DMS 273 (cell line): ENCODE measurements around the gene POLR3A.
A peak's percentile ranks its signal among the peaks of the same experiment; 100 is the strongest.

Experiments
- DNase-seq: peaks from one replicate; lab custom pipeline; 2025; ENCODE audit not compliant: unreplicated experiment; lab: John Stamatoyannopoulos, UW

Gene POLR3A

DNA sequence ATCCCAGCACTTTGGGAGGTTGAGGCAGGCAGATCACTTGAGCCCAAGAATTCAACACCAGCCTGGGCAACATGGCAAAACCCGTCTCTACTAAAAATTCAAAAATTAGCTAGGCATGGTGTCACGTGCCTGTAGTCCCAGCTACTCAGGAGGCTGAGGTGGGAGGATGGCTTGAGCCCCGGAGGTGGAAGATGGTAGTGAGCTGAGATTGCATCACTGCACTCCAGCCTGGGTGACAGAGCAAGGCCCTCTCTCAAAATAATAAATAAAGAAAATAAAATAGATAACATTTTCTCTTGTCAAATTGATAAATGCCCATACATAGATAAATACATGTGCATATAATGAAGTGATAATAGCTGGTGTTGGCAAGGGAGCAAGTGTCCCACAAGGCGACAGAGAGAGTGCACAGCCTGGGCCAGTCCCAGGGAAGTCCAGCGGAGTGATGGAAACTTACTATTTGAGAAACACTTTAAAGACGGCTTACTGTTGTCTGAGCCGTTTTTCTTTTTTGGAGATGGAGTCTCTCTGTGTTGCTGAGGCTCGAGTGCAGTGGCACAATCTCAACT, 69.3 kb downstream of the POLR3A start:
- DNase-seq, result no peak

DNA sequence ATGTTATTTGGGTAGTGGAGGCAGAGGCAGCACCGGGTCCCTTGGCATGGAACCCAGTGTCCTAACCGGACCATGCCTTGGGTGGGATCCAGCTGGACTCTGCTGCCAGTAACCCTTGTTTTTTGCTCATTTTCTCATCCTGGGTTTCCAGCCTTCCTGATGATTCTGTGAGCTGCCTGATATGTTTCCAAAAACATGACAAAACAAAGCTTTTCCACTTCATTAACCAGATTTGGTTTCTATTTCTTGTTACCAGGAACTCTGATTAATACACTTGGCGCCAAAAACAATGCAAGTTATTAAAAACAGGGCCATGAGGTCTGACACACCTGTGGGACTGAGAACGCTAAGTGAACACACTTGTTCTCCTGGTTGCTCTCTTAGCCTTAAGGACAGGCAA, 69.9 kb downstream of the POLR3A start:
- DNase-seq, result no peak

DNA sequence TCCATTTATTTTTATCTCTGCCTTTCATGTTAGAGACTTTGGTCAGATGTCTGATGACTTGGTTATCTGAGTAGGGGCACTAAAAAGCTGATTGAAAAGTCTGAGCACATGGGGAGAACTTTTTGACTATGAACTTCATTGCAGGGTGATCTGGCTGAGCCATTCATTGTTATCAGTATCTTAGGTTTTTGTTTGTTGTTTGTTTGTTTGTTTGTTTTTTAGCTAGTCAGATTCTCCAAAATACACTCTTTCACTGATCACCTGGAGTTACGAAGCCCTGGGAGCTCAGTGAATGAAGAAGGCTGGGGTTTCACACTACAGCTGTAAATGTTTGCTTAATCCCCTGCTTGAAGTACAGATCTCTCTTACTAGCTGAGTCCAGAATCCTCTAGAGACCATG, 74.2 kb downstream of the POLR3A start:
- no peak for DNase-seq

DNA sequence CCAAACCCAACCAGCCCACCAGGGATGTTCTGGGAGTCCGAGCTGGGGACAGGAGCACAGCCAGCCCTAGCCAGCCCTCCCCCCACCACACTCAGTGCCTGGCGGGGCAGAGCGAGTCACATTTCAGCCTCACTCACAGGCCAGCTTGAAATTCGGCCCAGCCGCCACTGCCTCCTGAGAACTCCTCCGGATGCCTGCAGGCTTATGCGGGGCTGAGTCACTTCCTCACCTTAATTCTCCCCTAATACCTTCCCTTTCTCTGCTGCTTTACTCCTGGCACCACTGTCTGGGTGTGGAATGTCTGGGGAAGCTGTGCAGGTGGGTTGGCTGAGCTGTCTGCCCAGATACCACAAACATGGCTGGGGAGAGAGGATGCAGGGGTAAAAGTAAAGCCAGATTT, 80.1 kb downstream of the POLR3A start:
- peak; percentile 46 for DNase-seq

DNA sequence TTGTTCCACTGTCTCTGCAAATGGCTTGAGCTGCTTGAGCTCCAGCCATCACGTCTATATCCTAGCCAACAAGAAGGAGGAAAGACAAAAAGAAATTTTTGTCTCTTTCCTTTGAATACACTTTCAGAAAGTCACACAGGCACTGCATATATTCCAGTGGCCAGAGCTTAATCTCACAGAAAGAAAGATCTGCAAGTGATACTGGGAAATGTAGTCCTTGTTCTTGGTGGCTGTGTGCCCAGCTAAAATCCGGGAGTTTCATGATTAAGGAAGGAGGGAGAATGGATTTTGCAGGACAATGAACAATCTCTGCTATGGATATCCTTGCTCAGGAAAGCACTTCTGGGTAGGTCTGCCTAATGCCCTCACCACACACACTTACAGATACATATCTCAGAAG, 83.2 kb downstream of the POLR3A start:
- DNase-seq, result no peak

DNA sequence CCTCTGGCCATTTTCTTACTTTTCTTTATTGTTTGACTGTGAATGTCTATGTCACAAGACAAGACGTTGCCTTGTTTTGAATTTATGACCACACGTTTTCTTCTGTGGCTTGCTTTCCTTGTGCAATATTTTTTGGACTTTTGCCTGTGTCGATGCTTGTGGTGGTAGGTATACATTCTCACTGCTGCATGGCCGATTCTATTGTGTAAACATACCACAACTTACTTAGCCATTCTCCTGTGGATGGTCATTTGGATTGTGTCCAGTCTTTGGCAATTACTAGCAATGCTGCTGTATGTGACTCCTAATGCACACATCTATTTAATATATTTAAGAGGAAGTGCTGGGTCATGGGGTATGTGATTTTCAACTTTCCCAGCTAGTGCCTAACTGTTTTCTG, 84.8 kb downstream of the POLR3A start:
- no peak for DNase-seq

DNA sequence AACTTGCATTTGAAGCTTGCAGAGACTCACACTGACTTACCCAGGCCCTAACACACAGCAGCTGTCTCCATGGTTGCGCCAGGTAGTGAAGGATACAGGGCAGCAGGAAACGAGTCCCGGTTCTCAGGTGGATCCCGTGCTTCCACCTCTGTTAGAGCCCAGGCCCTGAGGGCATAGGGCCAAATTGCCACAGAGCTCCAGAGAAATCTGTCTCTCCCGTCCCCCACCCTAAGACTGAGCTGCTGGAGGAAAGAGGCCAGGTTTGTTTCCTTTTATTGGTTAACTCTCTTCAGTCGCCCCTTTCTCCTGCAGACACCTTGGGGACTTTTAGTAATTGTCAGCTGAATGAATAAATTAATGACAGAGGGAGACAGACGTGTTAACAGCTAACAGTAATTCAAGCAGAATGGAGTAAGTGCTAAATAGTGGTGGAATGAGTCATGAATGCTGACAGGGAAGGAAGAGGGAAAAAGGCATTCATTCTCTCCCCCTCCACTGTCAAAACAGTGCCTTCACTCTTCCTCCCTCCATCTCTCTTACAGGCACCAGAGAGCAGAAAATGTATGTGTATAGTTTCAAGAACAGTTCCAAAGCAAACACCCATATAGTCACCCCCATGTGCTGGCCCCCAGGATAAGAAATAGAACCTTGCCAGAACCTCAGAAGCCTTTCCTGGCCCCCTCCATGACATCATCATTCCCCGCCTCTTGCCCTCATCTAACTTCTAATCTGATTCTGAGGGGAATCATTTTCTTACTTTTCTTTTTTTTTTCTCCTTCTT, 86.0 kb downstream of the POLR3A start:
- peak; percentile 58 for DNase-seq

DNA sequence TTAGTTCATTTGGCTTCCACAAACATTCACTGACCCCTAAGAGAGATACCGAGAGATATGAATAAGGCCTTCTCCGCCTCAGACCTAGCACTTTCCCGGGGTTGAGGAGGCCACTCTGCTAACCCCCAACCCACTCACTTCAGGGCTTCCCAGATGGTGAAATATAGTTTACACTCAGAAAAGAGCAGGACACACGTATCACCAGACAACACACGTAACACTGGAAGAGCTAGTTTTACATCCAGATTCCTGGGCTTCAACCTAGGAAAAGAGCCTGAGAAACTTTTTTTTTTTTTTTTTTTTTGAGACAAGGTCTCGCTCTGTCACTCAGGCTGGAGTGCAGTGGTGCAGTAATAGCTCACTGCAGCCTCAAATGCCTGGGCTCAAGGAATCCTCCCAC, 87.5 kb downstream of the POLR3A start:
- no peak for DNase-seq

DNA sequence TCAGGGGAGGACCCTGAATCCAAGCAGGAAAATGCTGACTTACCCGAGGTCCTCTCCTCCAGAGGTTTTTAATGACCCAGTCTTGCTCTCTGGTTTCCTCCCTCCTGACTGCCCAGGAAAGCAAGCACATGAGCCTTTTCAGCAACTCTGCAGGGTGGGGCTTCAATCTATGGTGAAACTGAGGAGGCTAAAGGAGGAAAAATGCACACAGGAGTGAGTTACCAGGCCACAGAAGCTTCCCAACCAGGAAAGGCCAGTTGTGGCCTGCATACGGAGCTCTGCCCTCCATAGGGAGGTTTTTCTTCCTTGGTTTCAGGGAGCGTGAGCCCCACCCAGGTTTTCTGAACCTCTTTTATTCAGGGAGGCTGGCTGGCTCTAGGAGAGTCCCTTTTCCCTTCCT, 88.7 kb downstream of the POLR3A start:
- no peak for DNase-seq

DNA sequence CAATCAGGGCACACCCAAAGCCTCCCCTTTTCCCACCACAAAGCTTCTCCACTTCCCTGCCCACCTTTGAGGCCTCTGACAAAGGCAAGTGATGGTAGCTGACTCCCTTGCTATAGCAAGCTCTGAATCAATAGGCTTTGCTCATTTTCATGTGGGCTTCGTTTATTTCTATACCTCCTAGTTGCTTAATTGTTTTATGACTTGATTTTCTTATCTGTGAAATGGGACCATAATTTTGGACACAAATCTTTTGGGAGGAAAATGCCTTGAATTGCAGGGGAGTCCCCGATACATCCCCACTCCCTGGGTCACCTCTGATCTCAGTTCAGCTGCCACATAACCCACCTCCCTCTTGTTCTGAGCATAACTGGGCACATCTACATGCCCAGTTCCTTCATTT, 89.1 kb downstream of the POLR3A start:
- DNase-seq, result no peak

DNA sequence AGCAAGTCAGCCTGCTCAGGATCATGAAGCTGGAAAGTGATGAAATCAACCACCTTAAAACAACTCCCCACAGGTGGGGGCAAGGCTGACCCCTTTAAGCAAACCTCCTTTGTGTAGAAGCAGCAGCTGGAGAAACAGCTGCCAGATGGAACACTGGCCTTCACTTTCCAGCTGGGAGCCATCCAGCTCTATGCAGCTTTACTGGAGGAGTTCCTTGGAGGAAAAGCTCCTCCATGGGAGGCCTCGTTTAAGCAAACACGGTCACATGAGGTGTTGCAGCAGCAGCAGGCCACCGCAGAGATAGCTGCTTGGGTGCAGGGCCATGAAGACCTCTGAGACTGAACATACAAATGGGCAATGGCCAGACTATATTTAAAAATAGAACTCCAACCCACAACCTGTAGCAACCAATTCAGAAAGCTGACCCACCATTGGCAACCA, 89.7 kb downstream of the POLR3A start:
- peak; percentile 85 for DNase-seq

DNA sequence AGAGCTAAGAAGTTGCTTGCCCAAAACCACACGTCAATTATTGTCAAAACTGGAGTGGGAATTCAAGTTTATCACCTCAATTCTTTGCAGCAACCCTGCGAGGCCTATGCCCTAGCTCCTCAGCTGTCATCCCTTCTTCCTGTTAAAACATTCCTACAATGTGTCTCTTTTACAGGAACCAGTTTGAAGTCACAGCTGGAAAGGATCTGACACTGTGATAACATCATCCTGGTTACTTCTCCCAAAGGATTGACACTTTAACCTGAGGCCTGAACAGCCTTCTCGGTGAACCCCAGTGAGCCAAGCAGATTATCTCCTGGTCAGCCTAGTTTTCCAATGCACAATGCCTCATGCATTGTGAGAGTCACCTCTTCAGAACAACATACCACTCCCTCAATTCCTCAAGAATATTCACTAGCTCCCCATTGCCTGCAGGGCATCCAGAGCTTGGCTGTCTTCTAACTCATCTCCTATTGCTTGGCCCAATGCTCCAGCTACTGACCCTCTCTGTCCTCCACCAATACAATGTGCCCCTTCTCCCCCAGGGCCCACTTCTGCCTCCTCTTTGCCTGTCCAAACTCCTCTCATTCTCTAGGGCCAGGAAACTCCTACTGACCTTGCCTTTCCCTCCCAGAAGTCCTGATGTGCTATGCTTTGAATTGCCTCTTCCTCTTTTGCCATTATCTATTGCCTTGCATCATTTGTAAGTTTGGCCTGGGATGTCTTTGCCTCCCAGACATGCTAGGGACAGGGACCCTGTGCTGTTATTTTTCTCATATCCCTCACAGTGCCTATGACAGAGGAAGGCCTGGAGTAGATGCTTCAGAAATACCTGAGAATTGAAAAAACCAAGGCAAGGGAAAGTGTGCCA, 92.4 kb downstream of the POLR3A start:
- DNase-seq, result no peak

DNA sequence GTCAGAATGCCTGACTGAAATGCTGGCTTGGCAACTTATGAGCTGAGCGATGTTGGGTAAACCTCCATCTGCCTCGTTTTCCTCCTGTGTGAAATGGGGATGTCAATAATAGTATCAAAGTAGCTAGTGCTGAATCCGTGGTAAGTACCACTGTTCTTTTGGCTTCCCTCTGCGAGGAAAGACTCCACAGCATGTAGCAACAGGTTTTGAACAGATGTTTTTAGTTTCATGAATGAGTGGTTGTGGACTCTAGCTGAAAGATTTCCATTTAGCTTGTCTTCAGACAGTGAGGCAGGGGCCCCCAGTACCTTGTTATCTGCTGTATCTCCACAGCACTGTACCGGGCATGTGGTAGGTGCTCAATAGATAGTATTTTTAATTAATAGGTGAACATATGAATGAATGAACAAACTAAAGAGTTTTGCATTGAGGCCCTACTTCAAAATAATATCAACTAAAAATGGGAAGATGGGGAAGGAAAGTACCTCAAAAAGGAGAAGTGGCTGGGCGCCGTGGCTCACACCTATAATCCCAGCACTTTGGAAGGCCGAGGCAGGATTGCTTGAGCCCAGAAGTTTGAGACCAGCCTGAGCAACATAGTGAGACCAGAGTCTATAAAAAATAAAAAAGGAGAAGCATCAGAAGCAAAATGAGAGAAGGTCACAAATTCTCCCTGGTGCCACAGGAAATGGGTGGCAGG, 97.1 kb downstream of the POLR3A start:
- peak; percentile 53 for DNase-seq

DNA sequence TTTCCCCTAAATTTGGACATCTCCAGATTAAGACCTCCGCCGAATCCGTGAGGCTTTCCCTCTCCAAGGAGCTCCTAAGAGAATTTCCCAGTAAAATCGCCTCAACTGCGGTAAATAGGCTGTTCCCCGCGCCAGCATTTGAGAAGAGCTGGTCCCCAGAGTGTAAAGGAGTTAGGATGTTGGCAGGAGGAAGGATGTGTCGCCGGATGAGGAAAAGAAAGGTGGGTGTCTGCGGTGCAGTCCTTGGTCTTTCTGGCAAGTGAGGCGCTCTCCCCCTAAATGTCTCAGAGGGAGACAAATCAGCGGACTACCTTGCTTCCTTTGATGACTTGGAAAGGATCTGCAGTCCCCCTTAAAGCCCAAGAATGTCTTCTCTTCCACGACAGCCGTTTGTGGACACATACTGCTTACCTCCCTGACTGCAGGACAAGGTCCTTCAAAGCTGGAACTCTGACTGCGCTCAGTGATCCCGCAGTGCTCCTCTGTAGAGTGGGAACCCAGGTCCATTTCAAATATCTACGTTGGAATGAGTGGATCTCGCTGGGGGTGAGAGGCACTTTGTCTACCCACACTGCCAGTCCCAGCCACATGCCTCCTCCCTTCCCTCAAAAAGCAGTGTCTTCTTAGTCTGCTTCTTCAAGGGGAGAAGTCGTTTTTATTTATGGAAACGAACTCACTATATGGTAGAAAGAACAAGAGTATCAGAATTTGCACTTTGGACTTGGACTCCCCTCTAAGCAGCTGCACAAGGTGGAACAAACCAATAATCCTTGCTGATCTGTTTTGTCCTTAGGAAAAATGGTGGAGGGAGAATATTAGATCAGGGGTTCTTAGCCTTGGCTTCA, 101.7 kb downstream of the POLR3A start:
- peak; percentile 55 for DNase-seq

DNA sequence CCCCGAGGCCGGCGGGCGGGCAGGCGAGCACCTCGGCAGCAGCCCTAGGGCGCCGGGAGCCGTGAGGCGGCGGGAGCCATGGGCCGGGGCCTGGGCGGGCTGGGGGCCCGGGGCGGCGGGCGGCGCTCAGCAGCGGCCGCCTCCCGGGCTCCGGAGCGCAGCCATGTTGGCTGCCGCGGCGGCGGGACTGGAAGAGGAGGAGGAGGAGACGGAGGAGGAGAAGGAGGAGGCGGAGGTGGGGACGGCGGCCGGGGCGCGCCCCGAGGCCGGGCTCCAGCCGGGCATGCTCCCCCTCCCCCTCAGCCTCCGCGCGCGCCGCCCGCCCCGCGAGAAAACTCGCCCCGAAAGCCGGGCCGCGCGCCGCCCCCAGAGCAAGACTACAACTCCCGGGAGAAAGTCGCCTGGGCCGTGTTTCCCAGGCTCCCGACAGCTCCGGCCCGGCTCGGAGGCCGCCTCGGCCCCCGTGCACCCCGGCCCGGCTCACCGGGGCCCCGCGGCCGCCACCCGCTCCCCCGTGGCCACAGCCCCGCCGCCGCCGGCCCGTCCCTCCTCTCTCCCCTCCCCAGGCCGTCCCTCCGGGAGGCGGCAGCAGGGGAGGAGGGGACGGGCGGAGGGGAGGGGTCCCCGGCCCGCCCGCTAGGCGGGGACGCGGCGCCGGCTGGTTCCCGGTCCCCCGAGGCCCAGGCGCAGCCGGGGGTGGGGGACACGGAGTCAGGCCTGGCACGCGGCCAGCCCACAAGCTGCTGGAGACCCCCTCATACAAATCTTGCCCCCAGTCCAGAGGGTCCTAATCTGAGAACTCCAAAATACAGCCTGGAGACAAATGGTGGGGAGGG, 102.5 kb downstream of the POLR3A start, which contains the start of gene DLG5:
DLG5 (minus strand) TSS at position 190 of the 836 bp plus-strand sequence. CDS start 235 bp downstream, outside the sequence.
- DNase-seq, result peak; percentile 65

DNA sequence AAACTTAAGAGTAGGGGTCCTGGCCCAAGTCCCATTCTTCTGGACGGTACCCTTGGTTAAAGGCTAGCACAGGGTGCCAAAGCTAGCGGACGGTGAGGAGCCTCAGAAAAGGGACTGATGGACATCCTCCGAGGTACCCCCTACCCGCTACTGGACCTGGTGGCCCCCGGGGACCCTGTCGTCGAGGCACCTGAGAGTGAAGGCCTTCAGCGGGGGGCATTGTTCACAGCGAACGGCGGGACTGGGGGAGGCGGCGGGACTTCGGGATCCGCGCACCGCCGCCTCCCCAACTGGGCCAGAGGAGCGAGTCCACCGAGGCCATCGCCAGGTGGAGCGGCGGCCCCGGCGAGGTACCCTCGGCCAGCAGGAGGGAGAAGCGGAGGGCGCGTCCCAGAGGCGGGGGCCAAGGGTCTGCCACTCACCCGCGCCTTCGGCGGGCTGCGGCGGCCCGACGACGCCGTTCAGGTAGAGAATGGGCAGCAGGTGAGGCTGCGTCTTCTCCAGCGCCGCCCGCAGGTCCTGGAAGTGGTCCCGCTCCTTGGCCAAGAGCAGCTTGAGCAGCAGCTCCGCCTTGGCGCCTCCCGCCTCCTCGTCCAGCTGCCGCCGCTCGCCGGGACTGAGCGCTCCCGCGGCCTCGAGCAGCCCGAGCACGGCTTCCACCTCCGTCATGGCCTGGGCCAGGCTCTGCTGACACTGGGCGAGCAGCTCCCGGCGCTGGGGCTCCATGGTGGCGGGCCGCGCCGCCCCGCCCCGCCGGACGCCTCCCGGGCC, 103.3 kb downstream of the POLR3A start:
- peak; percentile 66 for DNase-seq

DNA sequence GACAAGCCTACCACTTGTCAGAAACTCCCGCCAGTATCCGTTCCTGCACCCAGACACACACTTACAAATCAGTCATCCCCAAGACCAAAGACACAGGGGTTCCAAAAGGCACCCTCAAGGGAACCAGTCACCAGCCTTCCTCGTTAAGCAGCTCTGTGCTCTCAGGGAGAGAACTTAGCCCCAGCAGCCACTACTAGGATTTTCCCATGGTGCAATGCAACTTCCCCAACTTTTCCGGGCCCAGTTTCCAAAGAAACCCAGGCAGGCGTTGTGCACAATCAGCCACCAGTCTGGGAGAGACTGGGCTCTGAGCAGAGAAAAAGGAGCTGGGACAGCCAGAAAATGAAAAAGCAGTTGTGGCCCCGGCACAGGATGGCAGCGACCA, 103.9 kb downstream of the POLR3A start:
- DNase-seq, result peak; percentile 43

DNA sequence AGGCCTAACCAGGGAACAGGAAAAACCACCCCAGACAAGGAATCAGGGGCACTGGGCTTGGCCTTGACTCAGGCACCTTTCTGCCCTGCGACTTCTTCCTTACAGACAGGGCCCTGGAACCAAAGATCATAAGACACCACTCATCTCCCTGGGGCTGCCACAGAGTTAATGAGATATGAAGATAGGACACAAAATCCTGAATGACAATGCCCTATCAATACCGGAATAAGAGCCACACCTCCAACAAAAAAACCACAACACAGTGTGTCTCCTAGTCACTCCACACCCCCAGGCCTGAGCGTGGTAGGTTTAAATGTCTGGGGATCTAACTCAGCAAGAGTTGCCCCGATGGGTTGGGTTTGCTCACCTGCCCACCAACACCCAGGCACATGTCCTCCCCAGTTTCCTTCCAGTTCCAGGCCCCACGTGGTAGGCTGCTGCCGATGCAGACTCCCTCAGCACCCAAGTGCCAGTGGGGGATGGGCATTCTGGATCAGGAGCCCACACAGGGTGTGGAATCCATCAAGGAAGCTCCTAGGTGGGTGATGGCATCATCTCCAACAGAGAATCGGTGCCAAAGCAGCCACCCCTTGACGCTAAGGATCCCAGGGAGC, 106.6 kb downstream of the POLR3A start:
- no peak for DNase-seq
